GM13976 (cell line): Measurements from ENCODE around the gene FDXR.

Source experiments
- DNase-seq: peaks from one replicate; pipeline ENCODE4 v3.0.0; 2012; ENCODE audit warnings: low spot score
- in situ Hi-C: fragments of 300-500 bp; cut with MboI; formaldehyde crosslinking; loops from one replicate; pipeline ENCODE4 v1.12.0; 2022; ENCODE audit warnings: low sequenced_read_pairs, mixed read lengths, inconsistent platforms; ENCODE audit not compliant: unreplicated experiment
- TF ChIP-seq, protein P1 (sequence below): IDR thresholded peaks from 2 replicates; pipeline ENCODE4 v1.5.1; 2012; ENCODE audit warnings: borderline replicate concordance, mild to moderate bottlenecking; ENCODE audit not compliant: insufficient read depth; ENCODE audit errors: extremely low read depth, missing control alignments, control extremely low read depth

Gene FDXR, protein sequence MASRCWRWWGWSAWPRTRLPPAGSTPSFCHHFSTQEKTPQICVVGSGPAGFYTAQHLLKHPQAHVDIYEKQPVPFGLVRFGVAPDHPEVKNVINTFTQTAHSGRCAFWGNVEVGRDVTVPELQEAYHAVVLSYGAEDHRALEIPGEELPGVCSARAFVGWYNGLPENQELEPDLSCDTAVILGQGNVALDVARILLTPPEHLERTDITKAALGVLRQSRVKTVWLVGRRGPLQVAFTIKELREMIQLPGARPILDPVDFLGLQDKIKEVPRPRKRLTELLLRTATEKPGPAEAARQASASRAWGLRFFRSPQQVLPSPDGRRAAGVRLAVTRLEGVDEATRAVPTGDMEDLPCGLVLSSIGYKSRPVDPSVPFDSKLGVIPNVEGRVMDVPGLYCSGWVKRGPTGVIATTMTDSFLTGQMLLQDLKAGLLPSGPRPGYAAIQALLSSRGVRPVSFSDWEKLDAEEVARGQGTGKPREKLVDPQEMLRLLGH

DNA sequence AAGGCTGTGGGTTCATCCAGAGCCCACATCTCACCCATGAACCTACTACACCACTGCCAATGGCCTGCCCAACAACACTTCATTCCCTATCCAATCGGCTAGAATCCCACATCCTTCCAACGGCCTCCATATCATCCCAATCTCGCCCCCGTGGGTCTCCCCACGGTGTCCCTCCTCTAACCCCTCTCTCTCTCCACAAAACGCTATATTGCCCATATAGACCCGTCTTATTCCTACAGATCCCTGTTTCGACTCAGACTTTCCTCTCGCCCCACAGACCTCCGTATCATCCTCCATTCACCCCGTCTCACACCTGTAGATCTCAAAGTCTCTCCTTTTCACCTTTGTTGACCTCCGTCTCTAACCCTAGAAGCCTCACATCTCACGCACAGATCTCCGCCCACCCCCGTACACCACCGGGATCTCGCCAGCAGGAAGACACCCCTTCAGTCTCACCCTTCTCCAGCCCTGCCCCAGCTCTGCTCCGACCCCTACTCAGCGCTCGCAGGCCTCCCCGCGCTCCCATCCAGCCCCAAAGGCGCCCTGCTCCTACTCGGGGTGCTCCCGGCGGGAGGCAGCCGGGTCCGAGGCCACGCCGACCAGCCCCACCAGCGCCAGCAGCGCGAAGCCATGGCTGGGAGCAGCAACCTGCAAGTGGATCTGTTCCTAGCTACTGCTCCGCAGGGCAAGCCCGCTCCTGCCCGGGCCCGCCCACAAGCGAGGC lies at the start of gene FDXR:
TSS of gene FDXR (minus strand) at position 682 of the 724 bp plus-strand sequence. CDS start at position 632, 50 bp downstream.
- in situ Hi-C loops = no loop called here
- no peak for DNase-seq
- TF ChIP-seq, protein P1, sequence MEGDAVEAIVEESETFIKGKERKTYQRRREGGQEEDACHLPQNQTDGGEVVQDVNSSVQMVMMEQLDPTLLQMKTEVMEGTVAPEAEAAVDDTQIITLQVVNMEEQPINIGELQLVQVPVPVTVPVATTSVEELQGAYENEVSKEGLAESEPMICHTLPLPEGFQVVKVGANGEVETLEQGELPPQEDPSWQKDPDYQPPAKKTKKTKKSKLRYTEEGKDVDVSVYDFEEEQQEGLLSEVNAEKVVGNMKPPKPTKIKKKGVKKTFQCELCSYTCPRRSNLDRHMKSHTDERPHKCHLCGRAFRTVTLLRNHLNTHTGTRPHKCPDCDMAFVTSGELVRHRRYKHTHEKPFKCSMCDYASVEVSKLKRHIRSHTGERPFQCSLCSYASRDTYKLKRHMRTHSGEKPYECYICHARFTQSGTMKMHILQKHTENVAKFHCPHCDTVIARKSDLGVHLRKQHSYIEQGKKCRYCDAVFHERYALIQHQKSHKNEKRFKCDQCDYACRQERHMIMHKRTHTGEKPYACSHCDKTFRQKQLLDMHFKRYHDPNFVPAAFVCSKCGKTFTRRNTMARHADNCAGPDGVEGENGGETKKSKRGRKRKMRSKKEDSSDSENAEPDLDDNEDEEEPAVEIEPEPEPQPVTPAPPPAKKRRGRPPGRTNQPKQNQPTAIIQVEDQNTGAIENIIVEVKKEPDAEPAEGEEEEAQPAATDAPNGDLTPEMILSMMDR = no peak

DNA sequence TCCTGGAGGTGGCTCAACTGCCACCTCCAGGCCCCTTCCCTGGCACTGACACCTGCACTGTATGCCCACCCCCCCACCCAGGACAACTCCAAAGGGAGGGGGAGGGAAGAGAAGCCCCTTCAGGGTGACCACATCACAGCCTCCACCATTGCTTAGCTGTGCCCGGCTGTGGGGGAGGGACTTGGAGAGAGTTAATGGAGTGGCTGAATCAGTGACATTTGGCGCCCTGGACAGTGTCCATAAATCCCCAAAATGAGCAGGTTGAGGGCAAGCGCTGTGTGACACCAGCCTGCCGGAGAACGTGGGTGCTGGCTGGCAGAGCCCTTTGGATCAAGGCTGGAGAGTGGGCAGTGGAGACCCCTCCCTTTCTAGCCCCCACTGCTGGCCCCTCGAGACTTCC lies 49.4 kb upstream of the FDXR start:
- in situ Hi-C loops = loop anchor here (5.0 kb wide), 1 partner anchor 35 kb away; no protein-coding TSS in a partner anchor
- TF ChIP-seq, protein P1 = no peak
- no peak for DNase-seq

DNA sequence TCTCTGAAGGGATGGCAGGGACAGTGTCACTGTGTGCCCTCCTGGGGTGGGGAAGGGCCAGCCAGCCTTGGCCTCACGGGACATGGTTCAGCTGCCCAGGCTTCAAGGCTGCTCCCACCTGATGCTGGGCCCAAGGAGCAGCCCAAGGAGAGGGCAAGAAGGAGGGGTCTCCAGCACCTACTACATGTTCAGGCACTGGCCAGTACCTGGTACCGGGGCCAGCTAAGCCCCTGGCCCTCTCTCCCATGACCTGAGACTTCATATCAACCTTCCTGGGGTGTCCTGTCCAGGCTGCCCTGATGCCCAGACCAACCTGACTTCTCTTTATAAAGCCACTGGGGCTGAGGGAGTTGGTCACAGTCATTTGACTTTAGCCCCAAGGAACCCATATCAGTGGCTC lies 49.0 kb upstream of the FDXR start:
- in situ Hi-C loops = loop anchor here (5.0 kb wide), 1 partner anchor 36 kb away; no protein-coding TSS in a partner anchor
- TF ChIP-seq, protein P1 = no peak
- no peak for DNase-seq

DNA sequence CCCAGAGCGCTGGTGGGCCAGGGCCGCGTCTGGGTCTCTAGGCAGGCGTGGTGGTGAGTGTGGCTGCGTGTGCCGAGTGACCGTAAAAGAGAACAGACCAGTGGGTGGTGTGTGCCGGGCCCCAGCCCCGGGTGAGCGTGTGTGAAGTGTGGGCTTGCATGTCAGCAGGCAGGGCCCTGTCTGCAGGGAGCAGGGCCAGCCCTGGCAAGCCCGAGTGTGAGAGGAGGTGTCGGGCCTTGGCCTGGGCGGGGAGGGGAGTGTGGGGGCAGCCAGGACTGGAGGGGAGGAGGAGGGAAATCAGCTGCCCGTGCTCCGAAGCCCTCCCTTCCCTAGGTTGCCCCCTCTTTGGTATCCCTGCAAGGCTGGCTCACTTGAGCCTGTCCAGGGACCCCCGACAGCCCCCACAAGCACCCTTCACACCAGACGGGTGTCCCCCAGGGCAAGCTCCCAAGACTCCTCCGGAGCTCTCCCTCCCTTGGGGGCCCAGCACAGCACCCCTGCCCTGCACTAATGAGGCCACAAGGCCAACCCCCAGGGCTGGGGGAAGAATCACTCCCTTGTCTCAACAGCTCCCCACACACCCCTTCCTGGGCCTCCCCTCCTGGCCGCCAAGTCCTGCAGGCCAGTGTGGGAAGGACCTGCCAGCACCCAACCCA lies 48.4 kb upstream of the FDXR start:
- DNase-seq = no peak
- in situ Hi-C loops = loop anchor here (5.0 kb wide), 1 partner anchor 36 kb away; no protein-coding TSS in a partner anchor
- TF ChIP-seq, protein P1 = no peak

DNA sequence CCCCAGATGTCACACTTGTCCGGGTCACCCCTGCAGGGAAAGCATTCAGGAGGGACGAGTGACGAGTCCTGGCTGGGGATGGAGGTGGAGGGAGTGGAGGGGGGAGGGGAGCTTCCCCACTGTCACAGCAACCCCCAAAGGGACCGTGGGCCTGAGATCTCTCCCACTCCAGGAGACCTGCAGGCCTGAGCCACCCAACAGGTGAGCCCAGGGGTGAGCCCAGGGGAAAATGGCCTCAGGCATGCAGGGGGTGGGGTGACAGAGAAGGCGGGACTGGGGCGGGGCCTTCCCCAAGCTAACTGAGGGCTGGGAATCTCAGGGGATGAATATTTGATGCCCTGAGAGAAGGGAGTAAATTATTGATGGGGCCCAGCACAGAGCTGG lies 47.8 kb upstream of the FDXR start:
- DNase-seq = no peak
- TF ChIP-seq, protein P1 = no peak
- in situ Hi-C loops = loop anchor here (5.0 kb wide), 1 partner anchor 37 kb away; no protein-coding TSS in a partner anchor

DNA sequence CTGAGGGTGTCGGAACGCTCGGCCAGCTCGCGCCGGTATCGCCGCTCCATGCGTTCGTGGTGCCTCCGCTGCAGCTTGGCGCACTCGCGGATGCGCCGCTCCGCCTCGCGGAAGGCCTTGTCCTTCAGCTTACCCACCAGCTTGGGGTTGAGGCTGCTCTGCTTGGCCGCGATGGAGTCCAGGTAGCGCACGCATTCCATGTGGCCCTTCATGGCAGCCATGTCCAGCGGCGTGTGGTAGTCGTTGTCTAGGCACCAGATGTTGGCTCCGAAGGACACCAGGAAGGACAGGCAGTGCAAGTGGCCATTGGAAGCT lies 47.5 kb upstream of the FDXR start:
- no peak for DNase-seq
- TF ChIP-seq, protein P1 = no peak
- in situ Hi-C loops = loop anchor here (5.0 kb wide), 1 partner anchor 37 kb away; no protein-coding TSS in a partner anchor
